Panc1 (cell line): ENCODE data around the gene TXNDC2. TPM values are rescaled to one million over a fixed set of nuclear protein-coding genes. Genes with fewer than 3 reads are reported as not detected.

Experiments used
- ATAC-seq: fragments of 200-7000 bp; cut with Tn5 transposase; 2 replicates; pipeline ENCODE4 v1.9.1; 2020; ENCODE audit warnings: mild to moderate bottlenecking, moderate library complexity
- BruUV-seq: library from RNA; stranded (reverse); fragments of 400-500 nt; replicated peaks from 2 replicates; lab custom pipeline; 2021; lab: Mats Ljungman, UMichigan
- CTCF ChIA-PET: fragments of 300-600 bp; sonication (Branson Sonifier 250); formaldehyde crosslinking; loops from one replicate; lab custom pipeline; 2022; ENCODE audit warnings: antibody characterized with exemption; lab: Charles Lee
- POLR2A ChIA-PET: fragments of 300-600 bp; sonication (Branson Sonifier 250); formaldehyde crosslinking; loops from one replicate; lab custom pipeline; 2022; ENCODE audit warnings: antibody characterized with exemption; lab: Charles Lee
- DNase-seq: peaks from one replicate; pipeline ENCODE4 v3.0.0-alpha.2; 2010; ENCODE audit warnings: low read depth, low spot score
- H3K27ac ChIP-seq: 2 replicates; pipeline ENCODE4 v1.5.1; 2011; ENCODE audit warnings: mild to moderate bottlenecking, low read length, inconsistent platforms
- H3K27me3 ChIP-seq: fragments of 200-500 bp; sonication (Bioruptor generic); 2 replicates; pipeline ENCODE4 v1.6.0; 2014; ENCODE audit warnings: low read length, inconsistent platforms; ENCODE audit not compliant: control insufficient read depth, insufficient read depth
- H3K36me3 ChIP-seq: fragments of 200-500 bp; sonication (Bioruptor generic); 2 replicates; pipeline ENCODE4 v1.5.1; 2014; ENCODE audit warnings: inconsistent platforms, mild to moderate bottlenecking, low read length, moderate library complexity; ENCODE audit not compliant: control insufficient read depth, insufficient read depth
- H3K4me1 ChIP-seq: 2 replicates; pipeline ENCODE4 v1.5.1; 2011; ENCODE audit warnings: inconsistent platforms, mild to moderate bottlenecking, low read length, moderate library complexity; ENCODE audit not compliant: control insufficient read depth, insufficient read depth
- H3K4me3 ChIP-seq, 2 experiments: 2 replicates each; pipeline ENCODE4 v1.5.1; 2011 to 2012; ENCODE audit warnings: low read depth in 2 of 2, low read length in 2 of 2, mild to moderate bottlenecking in 2 of 2, inconsistent platforms in 1 of 2, moderate library complexity in 1 of 2
- H3K9me3 ChIP-seq: fragments of 200-500 bp; sonication (Bioruptor generic); 2 replicates; pipeline ENCODE4 v1.5.1; 2014; ENCODE audit warnings: low read depth, mild to moderate bottlenecking, inconsistent platforms, low read length, moderate library complexity; ENCODE audit not compliant: control insufficient read depth, insufficient read depth
- POLR2AphosphoS5 ChIP-seq: IDR thresholded peaks from 2 replicates; pipeline ENCODE4 v1.6.1; 2012; ENCODE audit warnings: mild to moderate bottlenecking, low read depth, low read length, moderate library complexity
- SIN3A ChIP-seq: IDR thresholded peaks from 2 replicates; pipeline ENCODE4 v1.6.1; 2012; ENCODE audit warnings: low read depth, mild to moderate bottlenecking, low read length, moderate library complexity, borderline replicate concordance; ENCODE audit not compliant: insufficient read depth
- TCF7L2 ChIP-seq: IDR thresholded peaks from 2 replicates; pipeline ENCODE4 v1.6.1; 2011; ENCODE audit warnings: mild to moderate bottlenecking, low read depth, low read length, inconsistent platforms
- in situ Hi-C: cut with HindIII; loops from 2 replicates; pipeline ENCODE4 v1.10.0; 2016; ENCODE audit warnings: low sequenced_read_pairs, low pct_unique_long_range_greater_than_20kb
- intact Hi-C: fragments of 100-400 bp; cut with micrococcal nuclease; formaldehyde crosslinking; loops from one replicate; pipeline ENCODE4 v1.10.0; 2022; ENCODE audit not compliant: unreplicated experiment
- total RNA-seq: library from RNA; stranded (reverse); gene quantifications from one replicate; pipeline ENCODE4 v1.2.1, GENCODE V29; 2021; ENCODE audit not compliant: unreplicated experiment
- TF ChIP-seq, protein P1 (sequence below), 2 experiments: IDR thresholded peaks; 2 replicates each; pipeline ENCODE4 v1.6.1; 2011 to 2012; ENCODE audit warnings: low read depth in 2 of 2, control low read depth in 1 of 2, low read length in 1 of 2, mild to moderate bottlenecking in 1 of 2, moderate library complexity in 1 of 2; ENCODE audit not compliant: insufficient read depth in 1 of 2
- TF ChIP-seq, protein P2 (sequence below): fragments of 450-650 bp; IDR thresholded peaks from 2 replicates; pipeline ENCODE4 v1.5.1; 2017; ENCODE audit warnings: mild to moderate bottlenecking

TXNDC2 gene
- total RNA-seq, 1 experiment from 2014 or later, result 0.90 TPM

DNA sequence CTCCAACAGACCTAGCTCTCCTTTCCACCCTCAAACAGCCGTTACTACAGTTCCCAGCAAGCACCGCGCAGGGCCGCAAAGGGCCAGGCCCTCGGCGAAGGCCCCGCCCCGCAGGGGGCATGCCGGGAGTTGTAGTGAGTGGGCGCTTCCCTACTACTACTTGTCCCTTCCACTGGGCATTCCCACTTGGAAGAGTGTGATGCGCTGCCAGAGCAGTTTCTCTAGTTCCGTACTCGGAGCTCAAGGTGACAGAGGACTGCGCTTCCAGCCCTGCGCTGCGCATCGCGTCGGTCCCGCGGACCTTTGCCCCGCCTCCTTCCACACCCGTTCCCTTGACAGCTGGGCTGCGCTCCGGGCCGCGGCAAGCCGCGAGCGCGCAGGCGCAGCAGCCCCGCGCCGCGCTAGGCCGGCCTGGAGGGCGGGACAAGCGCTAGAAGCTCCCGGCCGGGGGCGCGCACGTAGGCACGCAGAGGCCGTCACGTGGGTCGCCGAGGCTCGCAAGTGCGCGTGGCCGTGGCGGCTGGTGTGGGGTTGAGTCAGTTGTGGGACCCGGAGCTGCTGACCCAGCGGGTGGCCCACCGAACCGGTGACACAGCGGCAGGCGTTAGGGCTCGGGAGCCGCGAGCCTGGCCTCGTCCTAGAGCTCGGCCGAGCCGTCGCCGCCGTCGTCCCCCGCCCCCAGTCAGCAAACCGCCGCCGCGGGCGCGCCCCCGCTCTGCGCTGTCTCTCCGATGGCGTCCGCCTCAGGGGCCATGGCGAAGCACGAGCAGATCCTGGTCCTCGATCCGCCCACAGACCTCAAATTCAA, 28.0 kb downstream of the TXNDC2 start, which contains the start of gene VAPA:
Gene VAPA (plus strand): TSS at position 491 of the 808 bp plus-strand sequence. CDS start 241 bp downstream, at position 732.
- TF ChIP-seq SIN3A (peak; percentile 73; the same call in 1 of the 2 replicates), TCF7L2 (no peak), POLR2AphosphoS5 (no peak; the same call in 1 of the 2 replicates)
- TF ChIP-seq, protein P1, sequence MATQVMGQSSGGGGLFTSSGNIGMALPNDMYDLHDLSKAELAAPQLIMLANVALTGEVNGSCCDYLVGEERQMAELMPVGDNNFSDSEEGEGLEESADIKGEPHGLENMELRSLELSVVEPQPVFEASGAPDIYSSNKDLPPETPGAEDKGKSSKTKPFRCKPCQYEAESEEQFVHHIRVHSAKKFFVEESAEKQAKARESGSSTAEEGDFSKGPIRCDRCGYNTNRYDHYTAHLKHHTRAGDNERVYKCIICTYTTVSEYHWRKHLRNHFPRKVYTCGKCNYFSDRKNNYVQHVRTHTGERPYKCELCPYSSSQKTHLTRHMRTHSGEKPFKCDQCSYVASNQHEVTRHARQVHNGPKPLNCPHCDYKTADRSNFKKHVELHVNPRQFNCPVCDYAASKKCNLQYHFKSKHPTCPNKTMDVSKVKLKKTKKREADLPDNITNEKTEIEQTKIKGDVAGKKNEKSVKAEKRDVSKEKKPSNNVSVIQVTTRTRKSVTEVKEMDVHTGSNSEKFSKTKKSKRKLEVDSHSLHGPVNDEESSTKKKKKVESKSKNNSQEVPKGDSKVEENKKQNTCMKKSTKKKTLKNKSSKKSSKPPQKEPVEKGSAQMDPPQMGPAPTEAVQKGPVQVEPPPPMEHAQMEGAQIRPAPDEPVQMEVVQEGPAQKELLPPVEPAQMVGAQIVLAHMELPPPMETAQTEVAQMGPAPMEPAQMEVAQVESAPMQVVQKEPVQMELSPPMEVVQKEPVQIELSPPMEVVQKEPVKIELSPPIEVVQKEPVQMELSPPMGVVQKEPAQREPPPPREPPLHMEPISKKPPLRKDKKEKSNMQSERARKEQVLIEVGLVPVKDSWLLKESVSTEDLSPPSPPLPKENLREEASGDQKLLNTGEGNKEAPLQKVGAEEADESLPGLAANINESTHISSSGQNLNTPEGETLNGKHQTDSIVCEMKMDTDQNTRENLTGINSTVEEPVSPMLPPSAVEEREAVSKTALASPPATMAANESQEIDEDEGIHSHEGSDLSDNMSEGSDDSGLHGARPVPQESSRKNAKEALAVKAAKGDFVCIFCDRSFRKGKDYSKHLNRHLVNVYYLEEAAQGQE (IDR thresholded peaks at IDR 0.05; ENCODE audit: insufficient read depth in 1 of 2, low read depth in 2 of 2, low read length in 1 of 2), result 0 out of 4 replicates have a peak, but pooled peaks of 1 of the 2 experiments have one; percentile 25
- TF ChIP-seq, protein P2, sequence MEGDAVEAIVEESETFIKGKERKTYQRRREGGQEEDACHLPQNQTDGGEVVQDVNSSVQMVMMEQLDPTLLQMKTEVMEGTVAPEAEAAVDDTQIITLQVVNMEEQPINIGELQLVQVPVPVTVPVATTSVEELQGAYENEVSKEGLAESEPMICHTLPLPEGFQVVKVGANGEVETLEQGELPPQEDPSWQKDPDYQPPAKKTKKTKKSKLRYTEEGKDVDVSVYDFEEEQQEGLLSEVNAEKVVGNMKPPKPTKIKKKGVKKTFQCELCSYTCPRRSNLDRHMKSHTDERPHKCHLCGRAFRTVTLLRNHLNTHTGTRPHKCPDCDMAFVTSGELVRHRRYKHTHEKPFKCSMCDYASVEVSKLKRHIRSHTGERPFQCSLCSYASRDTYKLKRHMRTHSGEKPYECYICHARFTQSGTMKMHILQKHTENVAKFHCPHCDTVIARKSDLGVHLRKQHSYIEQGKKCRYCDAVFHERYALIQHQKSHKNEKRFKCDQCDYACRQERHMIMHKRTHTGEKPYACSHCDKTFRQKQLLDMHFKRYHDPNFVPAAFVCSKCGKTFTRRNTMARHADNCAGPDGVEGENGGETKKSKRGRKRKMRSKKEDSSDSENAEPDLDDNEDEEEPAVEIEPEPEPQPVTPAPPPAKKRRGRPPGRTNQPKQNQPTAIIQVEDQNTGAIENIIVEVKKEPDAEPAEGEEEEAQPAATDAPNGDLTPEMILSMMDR, result no peak
- ChIA-PET POLR2A (interaction anchor here (0.6 to 1.0 kb wide), 2 partner anchors 44 to 45 kb away, joined by 3 to 6 read pairs; no protein-coding TSS in a partner anchor), CTCF (no interaction called here)
- BruUV-seq, result no TSS peak
- peak; percentile 91 for ATAC-seq
- no peaks in the 10 kb centered on the region for H3K27me3 ChIP-seq
- peaks cover 26% of the 10 kb centered on the region for H3K4me1 ChIP-seq
- H3K4me3 ChIP-seq, result peak within 1 kb of the TSS; percentile 83 to 94
- no peaks in the 10 kb centered on the region for H3K9me3 ChIP-seq
- no peaks in the 10 kb centered on the region; the same call in 1 of the 2 replicates for H3K36me3 ChIP-seq
- intact Hi-C loops (loop anchor here (10.0 kb wide), 1 partner anchor 89 kb away; no protein-coding TSS in a partner anchor), in situ Hi-C loops (no loop called here)
- peak within 1 kb of the TSS; percentile 91 for H3K27ac ChIP-seq
- DNase-seq, result peak; percentile 82

DNA sequence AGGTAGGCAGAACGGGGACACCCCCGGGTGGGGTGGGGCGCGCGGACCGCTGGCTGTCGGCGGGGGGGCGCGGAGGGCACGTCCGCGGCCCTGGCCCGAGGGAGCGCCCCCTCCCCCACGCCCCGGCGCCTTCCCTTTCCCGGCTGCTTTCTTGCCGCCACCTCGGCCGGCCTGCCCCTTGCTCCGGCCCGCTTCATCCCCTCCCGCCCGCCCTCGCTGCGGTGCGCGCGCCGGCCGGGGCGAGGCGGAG, 28.5 kb downstream of the TXNDC2 start:
- TF ChIP-seq, protein P2, result peak; percentile 14; the same call in 1 of the 2 replicates
- TF ChIP-seq SIN3A (0 out of 2 replicates have a peak, but pooled peaks have one; percentile 7), TCF7L2 (no peak)
- Histone ChIP-seq H3K9me3 (no peaks in the 10 kb centered on the region), H3K36me3 (no peaks in the 10 kb centered on the region; the same call in 1 of the 2 replicates), H3K27ac (peak overlapping the region; percentile 91), H3K4me3 (peak overlapping the region; percentile 83 to 85), H3K4me1 (peaks cover 30% of the 10 kb centered on the region), H3K27me3 (no peaks in the 10 kb centered on the region)
- ATAC-seq (no peak; the same call in 1 of the 2 replicates), DNase-seq (no peak)
- intact Hi-C loops (loop anchor here (10.0 kb wide), 1 partner anchor 89 kb away; no protein-coding TSS in a partner anchor), in situ Hi-C loops (no loop called here)
- POLR2A ChIA-PET, result no interaction called here
- CTCF ChIA-PET, result no interaction called here
- BruUV-seq, result no TSS peak
